ENCODE measurements around the gene LPXN. TPM values are rescaled to one million over a fixed set of nuclear protein-coding genes. Genes with fewer than 3 reads are reported as not detected.

The LPXN gene
- polyA plus RNA-seq, 1 experiment: 12.3 TPM

DNA sequence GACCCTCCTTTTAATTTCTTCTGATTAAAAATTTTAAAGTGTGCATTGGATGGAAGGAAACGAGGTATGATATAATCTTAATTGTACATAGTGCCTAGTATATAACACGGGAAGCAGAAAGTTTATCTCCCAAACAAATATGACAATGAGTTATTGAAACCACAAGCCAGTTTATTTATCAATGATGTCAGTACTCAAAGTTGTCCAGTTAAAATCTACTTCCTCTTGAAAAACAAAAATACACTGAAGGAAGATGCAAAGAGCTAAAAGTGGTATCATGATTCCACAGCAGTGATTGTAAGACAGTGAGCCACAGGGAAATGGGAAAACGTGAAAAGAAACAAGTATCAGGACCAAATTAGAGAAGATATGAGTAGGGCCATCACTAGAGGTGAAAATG is 48.9 kb downstream of the LPXN start:
- Histone ChIP-seq H3K27me3 (ENCODE audit: control insufficient read depth, insufficient read depth, low read length) (no peaks in the 10 kb centered on the region), H3K4me3 (ENCODE audit: low read depth, low read length) (no peak overlapping the region), H3K27ac (ENCODE audit: low read depth, low read length) (no peak overlapping the region), H3K9me3 (ENCODE audit: control insufficient read depth, insufficient read depth, low read length) (peaks cover 2% of the 10 kb centered on the region; the same call in 1 of the 2 replicates)
- TF ChIP-seq, protein P1, sequence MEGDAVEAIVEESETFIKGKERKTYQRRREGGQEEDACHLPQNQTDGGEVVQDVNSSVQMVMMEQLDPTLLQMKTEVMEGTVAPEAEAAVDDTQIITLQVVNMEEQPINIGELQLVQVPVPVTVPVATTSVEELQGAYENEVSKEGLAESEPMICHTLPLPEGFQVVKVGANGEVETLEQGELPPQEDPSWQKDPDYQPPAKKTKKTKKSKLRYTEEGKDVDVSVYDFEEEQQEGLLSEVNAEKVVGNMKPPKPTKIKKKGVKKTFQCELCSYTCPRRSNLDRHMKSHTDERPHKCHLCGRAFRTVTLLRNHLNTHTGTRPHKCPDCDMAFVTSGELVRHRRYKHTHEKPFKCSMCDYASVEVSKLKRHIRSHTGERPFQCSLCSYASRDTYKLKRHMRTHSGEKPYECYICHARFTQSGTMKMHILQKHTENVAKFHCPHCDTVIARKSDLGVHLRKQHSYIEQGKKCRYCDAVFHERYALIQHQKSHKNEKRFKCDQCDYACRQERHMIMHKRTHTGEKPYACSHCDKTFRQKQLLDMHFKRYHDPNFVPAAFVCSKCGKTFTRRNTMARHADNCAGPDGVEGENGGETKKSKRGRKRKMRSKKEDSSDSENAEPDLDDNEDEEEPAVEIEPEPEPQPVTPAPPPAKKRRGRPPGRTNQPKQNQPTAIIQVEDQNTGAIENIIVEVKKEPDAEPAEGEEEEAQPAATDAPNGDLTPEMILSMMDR (IDR thresholded peaks at IDR 0.05; ENCODE audit: low read depth, low read length): no peak
- DNase-seq (ENCODE audit: low read depth, low spot score): no peak
- ChIA-PET POLR2A (no interaction called here), CTCF (interaction anchor here (0.7 to 5.3 kb wide), 4 partner anchors 15 to 958 kb away, joined by 3 to 67 read pairs (median 4); partner anchors contain the start of gene OR5B21)

DNA sequence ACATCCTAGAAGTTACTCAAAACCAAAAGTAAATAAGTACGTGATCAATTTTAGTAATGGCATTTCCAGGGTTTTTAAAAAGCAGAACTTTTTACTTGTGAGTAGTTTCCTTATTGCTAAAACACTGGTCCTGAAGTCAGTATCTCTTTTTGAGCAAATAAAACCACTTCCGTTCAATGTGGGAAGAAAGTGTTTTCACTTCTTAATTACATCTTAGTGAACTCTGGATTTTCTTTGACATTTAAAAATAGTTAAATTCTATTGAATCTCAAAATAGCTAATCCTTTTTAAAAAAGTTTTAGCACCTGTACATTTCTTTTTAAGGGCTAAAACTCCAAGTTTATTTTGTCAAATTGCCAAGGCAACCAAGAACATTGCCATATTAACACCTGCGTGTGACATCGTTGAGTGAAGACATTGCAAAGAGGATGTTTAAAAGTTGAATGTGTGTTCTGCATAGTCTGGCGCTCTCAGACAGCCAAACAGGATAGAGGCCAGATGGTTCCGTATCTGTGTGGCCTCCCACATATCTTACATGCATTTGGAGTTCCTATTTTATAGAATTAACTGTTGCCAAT is 50.5 kb downstream of the LPXN start:
- Histone ChIP-seq H3K4me3 (ENCODE audit: low read depth, low read length) (no peak overlapping the region), H3K27me3 (ENCODE audit: control insufficient read depth, insufficient read depth, low read length) (no peaks in the 10 kb centered on the region), H3K27ac (ENCODE audit: low read depth, low read length) (no peak overlapping the region), H3K9me3 (ENCODE audit: control insufficient read depth, insufficient read depth, low read length) (no peaks in the 10 kb centered on the region)
- ChIA-PET CTCF (interaction anchor here (0.6 to 5.3 kb wide), 46 partner anchors 10 to 1082 kb away, joined by 3 to 67 read pairs (median 4); partner anchors contain the start of genes BTBD18, CTNND1, OR5B21 and OR9Q1), POLR2A (no interaction called here)
- no peak for DNase-seq (ENCODE audit: low read depth, low spot score)
- TF ChIP-seq, protein P1 (IDR thresholded peaks at IDR 0.05; ENCODE audit: low read depth, low read length): no peak

DNA sequence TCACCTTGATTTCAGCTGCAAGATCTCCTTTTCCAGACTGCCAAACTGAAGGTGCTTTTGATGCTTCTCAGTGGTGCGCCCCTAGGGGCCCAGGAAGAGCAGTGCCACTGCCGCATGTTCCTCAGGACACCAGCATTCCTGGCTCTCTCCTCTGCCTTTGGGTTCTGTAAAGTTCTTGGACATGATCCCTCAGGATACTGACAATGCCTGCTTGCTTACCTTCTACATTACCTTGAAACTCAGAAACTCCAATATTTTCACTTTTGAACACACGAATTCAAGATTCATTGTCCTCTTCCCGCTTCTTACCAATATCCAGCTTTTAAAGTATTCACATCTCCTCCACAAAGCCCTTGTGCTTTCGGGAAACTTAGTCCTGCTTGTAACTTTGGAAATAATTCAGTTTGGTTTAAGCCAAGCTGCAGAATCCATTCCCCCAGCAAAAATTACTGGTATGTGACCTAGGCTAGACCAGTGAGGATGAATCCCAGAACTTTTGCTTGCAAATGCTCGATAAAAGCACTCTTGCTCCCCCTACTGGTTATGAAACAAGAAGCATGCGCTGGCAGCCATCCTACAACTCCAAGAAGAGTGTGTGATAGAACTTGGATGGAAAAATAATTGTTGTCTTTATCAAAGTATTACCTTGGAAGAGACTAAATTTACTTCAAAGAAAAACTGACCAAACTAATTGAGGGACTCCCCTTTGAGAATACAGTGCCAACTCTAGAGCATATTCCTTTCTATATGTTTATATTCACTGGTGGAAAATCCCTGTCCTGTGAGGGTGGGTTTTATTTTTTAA is 51.2 kb downstream of the LPXN start:
- ChIA-PET POLR2A (no interaction called here), CTCF (interaction anchor here (0.6 to 5.3 kb wide), 67 partner anchors 9 to 1203 kb away, joined by 3 to 67 read pairs (median 4); partner anchors contain the start of genes BTBD18, CTNND1, OR5B21 and OR6Q1)
- no peak overlapping the region for H3K4me3 ChIP-seq (ENCODE audit: low read depth, low read length)
- no peaks in the 10 kb centered on the region for H3K27me3 ChIP-seq (ENCODE audit: control insufficient read depth, insufficient read depth, low read length)
- peak; percentile 80 for DNase-seq (ENCODE audit: low read depth, low spot score)
- TF ChIP-seq, protein P1 (IDR thresholded peaks at IDR 0.05; ENCODE audit: low read depth, low read length): peak; percentile 89
- no peaks in the 10 kb centered on the region for H3K9me3 ChIP-seq (ENCODE audit: control insufficient read depth, insufficient read depth, low read length)
- H3K27ac ChIP-seq (ENCODE audit: low read depth, low read length): no peak overlapping the region

DNA sequence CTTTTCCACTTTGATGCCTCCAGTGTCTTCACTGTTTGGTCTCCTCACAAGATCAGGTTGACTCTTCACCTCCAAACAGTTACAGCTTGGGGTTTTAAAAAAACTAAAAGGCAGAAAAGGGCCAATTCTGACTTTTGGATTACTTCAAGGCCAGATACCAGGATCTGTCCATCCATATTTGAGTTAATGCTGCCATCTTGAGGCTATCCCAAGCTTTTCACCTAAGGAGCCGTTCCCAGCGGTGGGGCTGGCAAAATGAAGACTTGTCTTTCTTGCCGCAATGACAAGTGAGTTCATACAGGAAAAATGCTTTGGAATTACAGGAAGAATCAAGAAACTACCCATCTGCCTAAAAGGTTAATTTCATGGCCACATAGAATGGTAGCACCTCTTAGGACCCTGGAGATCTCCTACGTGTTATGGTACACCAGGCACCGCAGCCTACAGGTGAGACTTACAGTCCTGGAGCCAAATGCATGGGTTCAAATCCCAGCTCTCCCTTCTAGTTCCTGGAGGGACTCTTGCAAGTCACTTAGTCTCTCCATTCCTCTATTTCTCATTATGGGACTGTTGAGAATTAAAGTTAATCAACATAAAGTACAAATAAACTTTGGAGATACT is 61.8 kb downstream of the LPXN start:
- H3K4me3 ChIP-seq (ENCODE audit: low read depth, low read length): no peak overlapping the region
- DNase-seq (ENCODE audit: low read depth, low spot score): peak; percentile 52
- no peak overlapping the region for H3K27ac ChIP-seq (ENCODE audit: low read depth, low read length)
- ChIA-PET POLR2A (interaction anchor here (0.7 to 1.1 kb wide), 2 partner anchors 187 to 486 kb away, joined by 3 to 4 read pairs; no protein-coding TSS in a partner anchor), CTCF (interaction anchor here (0.6 to 9.0 kb wide), 22 partner anchors 9 to 1057 kb away, joined by 3 to 67 read pairs (median 4); partner anchors contain the start of genes BTBD18, OR5B3 and OR9Q1)
- H3K27me3 ChIP-seq (ENCODE audit: control insufficient read depth, insufficient read depth, low read length): no peaks in the 10 kb centered on the region
- TF ChIP-seq, protein P1 (IDR thresholded peaks at IDR 0.05; ENCODE audit: low read depth, low read length): peak; percentile 75
- H3K9me3 ChIP-seq (ENCODE audit: control insufficient read depth, insufficient read depth, low read length): no peaks in the 10 kb centered on the region

Measured in AG04450 (cell line).